Type B pancreatic cell (in vitro differentiated cells): ENCODE measurements around the gene TANC2. TPM values are rescaled to one million over a fixed set of nuclear protein-coding genes. Genes with fewer than 3 reads are reported as not detected.

Source experiments
- DNase-seq: peaks from one replicate; pipeline ENCODE4 v3.0.0; 2021; ENCODE audit warnings: mixed read lengths; ENCODE audit not compliant: unreplicated experiment; ENCODE audit errors: extremely low spot score
- H3K27ac Mint-ChIP-seq: 2 replicates; pipeline ENCODE4 v1.8.0; 2021; ENCODE audit warnings: mild to moderate bottlenecking, mixed read lengths
- H3K27me3 Mint-ChIP-seq: 2 replicates; pipeline ENCODE4 v1.8.0; 2021; ENCODE audit warnings: mixed read lengths
- H3K36me3 Mint-ChIP-seq: 2 replicates; pipeline ENCODE4 v1.8.0; 2021; ENCODE audit warnings: mixed read lengths
- H3K4me1 Mint-ChIP-seq: one replicate; pipeline ENCODE4 v1.8.0; 2021; ENCODE audit warnings: mixed read lengths; ENCODE audit not compliant: unreplicated experiment
- H3K4me3 Mint-ChIP-seq: 2 replicates; pipeline ENCODE4 v1.8.0; 2021; ENCODE audit warnings: mild to moderate bottlenecking, mixed read lengths
- H3K9me3 Mint-ChIP-seq: 2 replicates; pipeline ENCODE4 v1.8.0; 2021; ENCODE audit warnings: mixed read lengths
- long read RNA-seq: library from polyadenylated mRNA; unstranded; transcript quantifications from one replicate; pipeline ENCODE4 v2.0.0, GENCODE V29; 2020
- total RNA-seq: library from RNA; stranded (reverse); gene quantifications from 2 replicates; pipeline ENCODE4 v1.2.1, GENCODE V29; 2021; ENCODE audit warnings: low replicate concordance
- TF ChIP-seq, protein P1 (sequence below): fragments of 200-600 bp; sonication (generic); conservative IDR thresholded peaks from 2 replicates; pipeline ENCODE4 v1.5.0; 2021; ENCODE audit warnings: antibody characterized with exemption, mild to moderate bottlenecking

TANC2 gene
- 41.8 and 50.6 TPM in 2 replicates for total RNA-seq
- long read RNA-seq, partial matches to known transcripts: 2 of 13 reads
- long read RNA-seq, other reads (novel, unspliced or antisense): 11 of 13 reads

DNA sequence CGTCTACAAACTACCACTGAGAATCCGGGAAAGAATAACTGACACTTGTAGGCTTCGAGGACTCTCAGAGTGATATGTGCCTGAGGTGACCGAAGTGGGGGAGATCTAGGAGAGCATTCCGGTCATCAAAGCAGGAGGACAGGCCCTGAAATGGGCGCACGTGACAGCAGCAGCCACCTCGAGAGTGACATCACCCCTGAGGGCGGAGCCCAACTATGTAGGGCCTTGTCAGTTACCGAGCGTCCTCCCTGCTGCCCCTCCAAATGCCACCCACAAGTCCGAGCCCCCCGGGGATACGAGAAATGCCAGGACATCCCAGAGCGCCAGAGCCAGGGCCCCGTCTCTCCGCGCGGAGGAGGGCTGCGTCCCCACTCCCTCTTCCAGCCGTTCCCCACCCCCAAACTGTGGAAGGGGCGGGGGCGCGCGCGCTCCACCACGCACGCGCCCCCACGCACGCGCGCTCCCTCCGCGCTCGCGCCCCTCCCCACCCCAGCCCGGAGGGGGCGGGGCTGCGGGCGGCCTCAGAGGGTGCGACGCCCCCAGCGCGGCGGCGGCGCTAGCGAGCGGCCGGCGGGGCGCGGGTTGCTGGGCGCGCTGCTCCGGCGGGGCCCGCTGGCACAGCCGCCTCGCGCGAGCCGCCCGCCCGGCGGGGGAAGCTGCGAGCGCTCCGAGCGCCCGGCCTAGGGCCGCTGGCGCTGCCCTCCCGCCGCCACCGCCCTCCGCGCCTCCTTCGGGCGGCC is at the start of gene TANC2:
TSS of gene TANC2 (plus strand) at position 550 of the 740 bp plus-strand sequence. CDS start 43,325 bp downstream, outside the sequence.
- Mint-ChIP-seq H3K4me3 (peak within 1 kb of the TSS; percentile 92), H3K27me3 (peaks cover 24% of the 10 kb centered on the region), H3K9me3 (no peaks in the 10 kb centered on the region), H3K4me1 (peaks cover 17% of the 10 kb centered on the region), H3K27ac (peak within 1 kb of the TSS; percentile 94), H3K36me3 (no peaks in the 10 kb centered on the region)
- DNase-seq: peak; percentile 83
- TF ChIP-seq, protein P1, sequence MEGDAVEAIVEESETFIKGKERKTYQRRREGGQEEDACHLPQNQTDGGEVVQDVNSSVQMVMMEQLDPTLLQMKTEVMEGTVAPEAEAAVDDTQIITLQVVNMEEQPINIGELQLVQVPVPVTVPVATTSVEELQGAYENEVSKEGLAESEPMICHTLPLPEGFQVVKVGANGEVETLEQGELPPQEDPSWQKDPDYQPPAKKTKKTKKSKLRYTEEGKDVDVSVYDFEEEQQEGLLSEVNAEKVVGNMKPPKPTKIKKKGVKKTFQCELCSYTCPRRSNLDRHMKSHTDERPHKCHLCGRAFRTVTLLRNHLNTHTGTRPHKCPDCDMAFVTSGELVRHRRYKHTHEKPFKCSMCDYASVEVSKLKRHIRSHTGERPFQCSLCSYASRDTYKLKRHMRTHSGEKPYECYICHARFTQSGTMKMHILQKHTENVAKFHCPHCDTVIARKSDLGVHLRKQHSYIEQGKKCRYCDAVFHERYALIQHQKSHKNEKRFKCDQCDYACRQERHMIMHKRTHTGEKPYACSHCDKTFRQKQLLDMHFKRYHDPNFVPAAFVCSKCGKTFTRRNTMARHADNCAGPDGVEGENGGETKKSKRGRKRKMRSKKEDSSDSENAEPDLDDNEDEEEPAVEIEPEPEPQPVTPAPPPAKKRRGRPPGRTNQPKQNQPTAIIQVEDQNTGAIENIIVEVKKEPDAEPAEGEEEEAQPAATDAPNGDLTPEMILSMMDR: no peak

DNA sequence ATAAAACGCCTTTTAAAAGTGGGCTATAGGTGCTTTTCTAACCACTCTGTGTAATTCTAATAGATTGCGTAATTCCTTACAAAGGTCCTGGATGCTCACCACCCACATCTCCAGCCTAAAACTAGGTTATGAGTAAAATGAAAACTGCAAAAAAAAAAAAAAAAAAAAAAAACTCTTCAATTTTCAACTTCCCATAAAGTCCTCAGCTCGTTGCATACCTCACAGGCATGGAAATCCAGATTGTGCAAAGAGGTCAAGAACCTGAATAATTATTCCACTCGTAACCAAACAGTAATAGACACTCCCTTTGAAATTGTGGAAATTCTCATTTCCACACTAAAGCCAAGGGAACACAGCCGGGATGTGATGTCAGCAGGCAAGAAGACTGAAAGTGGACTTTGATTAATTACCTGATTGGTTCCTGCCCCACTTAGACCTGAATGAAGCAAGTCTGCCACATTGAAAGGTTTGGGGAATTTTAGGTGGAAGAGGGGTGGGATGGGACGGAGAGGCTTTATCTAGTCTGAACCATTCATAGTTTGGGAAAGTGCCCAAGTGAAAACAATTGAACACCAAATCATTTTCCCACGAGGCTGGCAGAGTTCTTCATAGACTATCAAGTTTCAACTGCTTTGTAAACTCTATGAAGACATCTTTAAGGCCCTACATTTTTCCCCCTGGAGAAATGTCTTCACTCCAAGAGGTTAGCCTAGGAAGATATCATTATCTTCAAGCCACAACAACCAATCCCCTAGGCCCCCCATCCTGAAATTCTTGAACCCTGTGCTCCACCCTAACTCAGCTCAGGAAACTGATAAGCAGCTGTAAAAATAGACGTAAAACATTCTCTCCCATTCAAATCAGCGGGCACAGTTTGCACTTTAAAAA is 49.1 kb upstream of the TANC2 start:
- Mint-ChIP-seq H3K36me3 (no peaks in the 10 kb centered on the region), H3K9me3 (peaks cover 5% of the 10 kb centered on the region), H3K27ac (no peak overlapping the region), H3K4me1 (peaks cover 18% of the 10 kb centered on the region), H3K27me3 (no peaks in the 10 kb centered on the region), H3K4me3 (no peak overlapping the region)
- DNase-seq: no peak
- TF ChIP-seq, protein P1: no peak

DNA sequence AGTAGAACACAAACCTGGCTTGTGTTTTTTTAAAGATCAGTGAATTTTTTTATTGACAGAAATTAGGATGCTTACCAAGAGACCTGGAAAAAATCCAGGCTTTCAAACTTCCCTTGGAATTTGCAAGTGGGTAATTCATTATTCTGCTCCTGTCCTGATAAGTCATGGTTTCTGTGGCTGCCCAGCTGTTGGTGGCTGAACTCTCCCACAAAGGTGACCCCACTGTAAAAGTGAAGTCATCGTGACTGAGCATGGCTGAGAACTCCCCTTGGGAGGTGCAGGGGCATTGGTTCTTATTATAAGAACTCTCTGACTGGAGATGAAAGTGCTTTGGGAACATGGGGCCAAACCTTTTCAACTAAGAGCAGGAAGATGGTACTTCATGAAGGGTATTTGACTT is 46.6 kb upstream of the TANC2 start:
- DNase-seq: no peak
- H3K9me3 Mint-ChIP-seq: no peaks in the 10 kb centered on the region
- H3K4me3 Mint-ChIP-seq: no peak overlapping the region
- no peaks in the 10 kb centered on the region for H3K36me3 Mint-ChIP-seq
- no peaks in the 10 kb centered on the region for H3K27me3 Mint-ChIP-seq
- peaks cover 27% of the 10 kb centered on the region for H3K4me1 Mint-ChIP-seq
- H3K27ac Mint-ChIP-seq: no peak overlapping the region
- TF ChIP-seq, protein P1: no peak

DNA sequence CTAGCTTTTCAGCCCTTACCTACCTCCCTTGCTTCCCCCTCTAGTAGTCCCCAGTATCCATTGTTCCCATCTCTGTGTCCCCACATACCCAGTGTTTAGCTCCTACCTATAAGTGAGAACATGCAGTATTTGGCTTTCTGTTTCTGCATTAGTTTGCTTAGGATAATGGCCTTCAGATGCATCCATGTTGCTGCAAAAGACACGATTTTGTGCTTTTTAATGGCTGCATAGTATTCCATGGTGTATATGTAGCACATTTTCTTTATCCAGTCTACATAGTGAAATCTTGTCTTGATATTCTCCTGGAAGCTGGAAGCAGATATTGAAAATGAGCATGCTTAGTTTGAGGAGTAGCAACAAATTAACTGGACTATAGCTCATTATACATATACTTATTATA is 45.7 kb upstream of the TANC2 start:
- H3K9me3 Mint-ChIP-seq: no peaks in the 10 kb centered on the region
- H3K4me3 Mint-ChIP-seq: no peak overlapping the region
- TF ChIP-seq, protein P1: no peak
- peaks cover 27% of the 10 kb centered on the region for H3K4me1 Mint-ChIP-seq
- no peak for DNase-seq
- H3K36me3 Mint-ChIP-seq: no peaks in the 10 kb centered on the region
- H3K27ac Mint-ChIP-seq: no peak overlapping the region
- H3K27me3 Mint-ChIP-seq: no peaks in the 10 kb centered on the region

DNA sequence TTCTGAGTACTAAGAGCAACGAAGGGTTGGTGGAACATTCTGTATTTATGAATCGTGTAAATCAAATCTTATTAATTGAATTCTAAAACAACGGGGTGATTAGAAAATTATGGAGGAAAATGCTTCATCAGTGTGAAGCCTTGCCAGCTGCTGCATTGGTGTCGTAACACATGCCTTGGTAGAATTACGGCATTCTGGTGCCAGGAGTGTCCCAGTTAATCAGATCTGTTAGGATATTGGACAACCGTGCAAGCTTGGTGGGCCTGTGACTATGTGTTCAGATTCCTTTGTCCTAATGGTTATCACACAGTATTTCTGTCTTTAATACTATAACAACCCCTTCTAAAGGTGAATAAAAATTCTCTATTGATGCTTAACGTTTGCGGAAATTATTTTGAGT is 44.2 kb upstream of the TANC2 start:
- Mint-ChIP-seq H3K4me1 (peaks cover 21% of the 10 kb centered on the region), H3K36me3 (no peaks in the 10 kb centered on the region), H3K27ac (no peak overlapping the region), H3K9me3 (no peaks in the 10 kb centered on the region), H3K4me3 (no peak overlapping the region), H3K27me3 (no peaks in the 10 kb centered on the region)
- TF ChIP-seq, protein P1: no peak
- no peak for DNase-seq
